ENCODE data around the gene SLC4A7. TPM values are rescaled to one million over a fixed set of nuclear protein-coding genes. Genes with fewer than 3 reads are reported as not detected.

Gene SLC4A7
- total RNA-seq, 1 donor = 281 TPM

- no peaks in the 10 kb centered on the region for H3K27me3 ChIP-seq (ENCODE audit: insufficient read depth, low read length)
- TF ChIP-seq CTCF (IDR thresholded peaks at IDR 0.05; ENCODE audit: extremely low read depth, low read depth, low read length) = no peak
- DNase-seq (ENCODE audit: insufficient read length, low spot score, missing footprints) = peak; percentile 65
- no peaks in the 10 kb centered on the region for H3K9me3 ChIP-seq (ENCODE audit: low read depth, low read length)
- peak overlapping the region; percentile 43 for H3K4me2 ChIP-seq (ENCODE audit: insufficient read depth, low read length)
- peaks cover 3% of the 10 kb centered on the region for H3K36me3 ChIP-seq (ENCODE audit: insufficient read depth, low read length)
- H3K79me2 ChIP-seq (ENCODE audit: insufficient read depth, low read length) = no peaks in the 10 kb centered on the region
- H3K4me1 ChIP-seq (ENCODE audit: insufficient read depth, low read length) = peaks cover 23% of the 10 kb centered on the region
- H3K4me3 ChIP-seq (ENCODE audit: insufficient read depth, low read length) = no peak overlapping the region
- peak overlapping the region; percentile 46 for H3K27ac ChIP-seq (ENCODE audit: low read depth, low read length)
- H4K20me1 ChIP-seq (ENCODE audit: insufficient read depth, low read length) = no peaks in the 10 kb centered on the region
- no peak overlapping the region for H2AFZ ChIP-seq (ENCODE audit: low read length)
These were observed 157.3 kb downstream of the SLC4A7 start for GRCh38 chr3:27326629-27327545.

GRCh38 chr3:27326202-27326601 is 158.0 kb downstream of the SLC4A7 start:
- Histone ChIP-seq H3K4me3 (ENCODE audit: insufficient read depth, low read length) (no peak overlapping the region), H3K36me3 (ENCODE audit: insufficient read depth, low read length) (peaks cover 7% of the 10 kb centered on the region), H3K4me1 (ENCODE audit: insufficient read depth, low read length) (peaks cover 23% of the 10 kb centered on the region), H2AFZ (ENCODE audit: low read length) (no peak overlapping the region), H3K27me3 (ENCODE audit: insufficient read depth, low read length) (no peaks in the 10 kb centered on the region), H3K79me2 (ENCODE audit: insufficient read depth, low read length) (no peaks in the 10 kb centered on the region), H3K27ac (ENCODE audit: low read depth, low read length) (peak overlapping the region; percentile 46), H3K4me2 (ENCODE audit: insufficient read depth, low read length) (peak overlapping the region; percentile 43), H3K9me3 (ENCODE audit: low read depth, low read length) (no peaks in the 10 kb centered on the region), H4K20me1 (ENCODE audit: insufficient read depth, low read length) (no peaks in the 10 kb centered on the region)
- DNase-seq (ENCODE audit: insufficient read length, low spot score, missing footprints) = peak; percentile 45
- no peak for TF ChIP-seq CTCF (IDR thresholded peaks at IDR 0.05; ENCODE audit: extremely low read depth, low read depth, low read length)

GRCh38 chr3:27325419-27325818 is 158.8 kb downstream of the SLC4A7 start:
- Histone ChIP-seq H3K4me2 (ENCODE audit: insufficient read depth, low read length) (no peak overlapping the region), H3K4me3 (ENCODE audit: insufficient read depth, low read length) (no peak overlapping the region), H3K27me3 (ENCODE audit: insufficient read depth, low read length) (no peaks in the 10 kb centered on the region), H3K9me3 (ENCODE audit: low read depth, low read length) (no peaks in the 10 kb centered on the region), H2AFZ (ENCODE audit: low read length) (no peak overlapping the region), H3K79me2 (ENCODE audit: insufficient read depth, low read length) (no peaks in the 10 kb centered on the region), H3K4me1 (ENCODE audit: insufficient read depth, low read length) (peaks cover 23% of the 10 kb centered on the region), H3K27ac (ENCODE audit: low read depth, low read length) (peak overlapping the region; percentile 46), H3K36me3 (ENCODE audit: insufficient read depth, low read length) (peaks cover 7% of the 10 kb centered on the region), H4K20me1 (ENCODE audit: insufficient read depth, low read length) (no peaks in the 10 kb centered on the region)
- peak; percentile 13 for TF ChIP-seq CTCF (IDR thresholded peaks at IDR 0.05; ENCODE audit: extremely low read depth, low read depth, low read length)
- no peak for DNase-seq (ENCODE audit: insufficient read length, low spot score, missing footprints)

GRCh38 chr3:27324686-27325085 is 159.5 kb downstream of the SLC4A7 start:
- Histone ChIP-seq H3K79me2 (ENCODE audit: insufficient read depth, low read length) (no peaks in the 10 kb centered on the region), H3K27me3 (ENCODE audit: insufficient read depth, low read length) (no peaks in the 10 kb centered on the region), H3K36me3 (ENCODE audit: insufficient read depth, low read length) (peaks cover 7% of the 10 kb centered on the region), H2AFZ (ENCODE audit: low read length) (no peak overlapping the region), H3K4me2 (ENCODE audit: insufficient read depth, low read length) (no peak overlapping the region), H3K9me3 (ENCODE audit: low read depth, low read length) (no peaks in the 10 kb centered on the region), H3K4me1 (ENCODE audit: insufficient read depth, low read length) (peaks cover 23% of the 10 kb centered on the region), H3K4me3 (ENCODE audit: insufficient read depth, low read length) (no peak overlapping the region), H3K27ac (ENCODE audit: low read depth, low read length) (no peak overlapping the region), H4K20me1 (ENCODE audit: insufficient read depth, low read length) (no peaks in the 10 kb centered on the region)
- no peak for DNase-seq (ENCODE audit: insufficient read length, low spot score, missing footprints)
- TF ChIP-seq CTCF (IDR thresholded peaks at IDR 0.05; ENCODE audit: extremely low read depth, low read depth, low read length) = no peak
